Stimulated activated CD4-positive, alpha-beta T cell treated with anti-CD3 and anti-CD28 coated beads, Interleukin-15, amount 100 ng/mL, for 48 hours (primary cell): Measurements from ENCODE around the gene HPCAL1.

Source experiments
- DNase-seq, 2 donors: peaks; one replicate each; pipeline ENCODE4 v3.0.0-alpha.2; 2020; ENCODE audit warnings: low read depth in 2 of 2

HPCAL1 gene

DNA sequence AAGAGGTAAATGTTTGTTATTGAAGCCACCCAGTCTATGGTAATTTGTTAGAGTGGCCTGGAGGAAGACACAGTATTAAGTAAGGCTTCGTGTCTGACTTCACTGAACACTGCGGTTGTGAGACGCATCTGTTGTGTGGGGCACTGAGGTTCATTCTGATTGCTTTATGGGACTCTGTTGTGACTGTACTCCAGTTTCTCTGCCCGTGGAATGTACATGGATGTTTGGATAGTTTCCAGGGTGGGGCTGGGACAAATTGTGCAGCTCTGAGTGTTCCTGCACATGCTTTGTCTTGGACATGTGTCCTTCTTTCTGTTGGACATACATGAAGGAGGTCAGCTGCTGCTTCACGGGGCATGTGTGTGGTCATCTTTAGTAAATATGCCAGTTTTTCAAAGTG lies 86.9 kb downstream of the HPCAL1 start:
- DNase-seq: no peak

DNA sequence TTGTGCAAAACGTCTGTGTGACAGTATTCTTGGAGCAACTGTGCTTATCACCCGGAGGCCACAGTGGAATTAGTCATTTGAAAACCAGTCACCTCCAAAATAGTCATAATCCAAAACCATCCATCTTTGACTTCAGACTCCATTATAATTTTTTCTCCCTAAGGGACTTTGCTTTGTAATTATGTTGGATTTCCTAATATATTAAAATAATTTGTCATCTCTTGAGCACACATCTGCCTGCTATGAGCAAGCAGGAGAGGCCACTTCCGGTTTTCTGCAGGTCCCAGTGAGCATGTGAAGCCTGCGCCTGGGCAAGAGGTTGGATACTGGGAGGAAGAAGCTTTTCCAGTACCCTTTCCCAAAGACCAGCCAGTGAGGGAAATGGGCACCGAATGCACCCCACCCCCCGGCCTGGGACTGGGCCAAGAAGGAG lies 87.7 kb downstream of the HPCAL1 start:
- DNase-seq: no peak

DNA sequence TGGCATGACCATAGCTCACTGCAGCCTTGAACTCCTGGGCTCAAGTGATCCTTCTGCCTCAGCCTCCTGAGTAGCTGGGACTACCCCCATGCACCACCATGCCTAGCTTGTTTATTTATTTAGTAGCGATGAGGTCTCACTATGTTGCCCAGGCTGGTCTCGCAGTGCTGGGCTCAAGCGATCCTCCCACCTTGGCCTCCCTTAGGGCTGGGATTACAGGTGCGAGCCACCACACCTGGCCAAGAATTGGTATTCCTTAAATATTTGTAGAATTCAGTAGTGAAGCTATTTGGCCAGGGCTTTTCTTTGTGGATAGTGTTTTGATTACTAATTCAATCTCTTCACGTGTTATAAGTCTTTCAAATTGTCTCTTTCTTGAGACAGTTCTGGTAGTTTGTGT lies 89.4 kb downstream of the HPCAL1 start:
- no peak for DNase-seq

DNA sequence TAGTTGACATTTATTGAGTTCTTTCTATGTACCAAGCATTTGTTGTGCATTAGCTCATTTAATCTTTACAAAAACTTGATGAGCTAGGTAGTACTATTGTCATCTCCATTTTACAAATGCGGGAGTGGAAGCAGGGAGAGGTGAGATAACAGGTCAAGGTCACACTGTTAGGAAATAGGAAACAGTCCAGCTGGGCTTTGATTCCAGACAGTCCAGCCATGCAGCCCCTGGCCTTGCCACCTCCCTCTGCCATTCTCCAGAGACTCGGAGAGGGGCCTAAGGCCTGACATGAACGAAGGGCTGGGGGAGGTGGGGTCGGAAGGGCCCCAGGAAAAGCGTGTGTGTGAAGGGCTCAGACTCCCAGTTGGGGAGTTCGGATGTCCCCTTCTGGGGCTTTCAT lies 89.8 kb downstream of the HPCAL1 start:
- DNase-seq: no peak

DNA sequence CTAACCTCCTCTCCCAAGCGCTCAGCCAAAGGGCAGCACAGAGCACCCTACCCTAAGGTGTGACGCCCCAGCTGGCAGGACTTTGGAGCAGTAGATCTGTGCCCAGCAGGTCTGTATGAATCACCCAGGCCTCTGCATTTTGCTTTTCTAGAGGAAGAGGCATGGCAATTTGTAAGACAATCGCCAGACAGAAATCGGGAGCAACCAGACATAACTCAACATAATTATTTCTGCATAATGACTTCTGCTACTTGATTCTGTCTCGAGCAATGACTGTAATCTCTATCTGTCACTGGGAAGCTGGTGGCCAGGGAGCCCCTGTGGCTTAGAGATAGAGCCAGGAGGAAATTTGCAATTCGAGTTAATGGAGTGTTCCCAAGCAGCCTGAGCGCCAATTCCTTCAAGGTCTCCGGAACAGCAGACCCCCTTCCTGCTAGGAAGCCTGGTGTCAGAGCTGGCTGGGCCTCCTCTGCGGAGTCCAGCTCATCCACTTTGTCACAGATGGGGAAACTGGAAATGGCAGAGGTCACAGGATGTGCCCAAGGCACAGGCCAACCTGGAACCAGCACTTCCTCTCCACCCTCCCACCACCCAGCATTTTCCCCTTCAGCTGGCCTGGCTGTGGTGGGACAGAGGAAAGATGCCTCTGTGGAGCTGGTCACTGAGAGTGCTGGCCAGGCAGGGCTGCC lies 90.4 kb downstream of the HPCAL1 start:
- no peak for DNase-seq

DNA sequence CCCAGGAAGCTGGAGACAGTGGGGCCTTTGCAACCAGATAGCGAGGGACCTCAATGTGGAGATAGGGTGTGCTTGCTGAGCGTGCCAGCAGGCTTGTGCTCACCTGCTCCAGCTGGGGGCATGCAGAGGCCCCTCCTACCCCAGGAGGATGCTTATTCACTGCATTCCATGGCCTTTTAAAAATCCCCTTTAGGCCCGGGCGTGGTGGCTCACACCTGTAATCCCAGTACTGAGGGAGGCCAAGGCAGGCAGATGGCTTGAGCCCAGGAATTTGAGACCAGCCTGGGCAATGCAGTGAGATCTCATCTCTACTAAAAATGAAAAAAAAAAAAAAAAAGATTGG lies 90.9 kb downstream of the HPCAL1 start:
- no peak for DNase-seq

DNA sequence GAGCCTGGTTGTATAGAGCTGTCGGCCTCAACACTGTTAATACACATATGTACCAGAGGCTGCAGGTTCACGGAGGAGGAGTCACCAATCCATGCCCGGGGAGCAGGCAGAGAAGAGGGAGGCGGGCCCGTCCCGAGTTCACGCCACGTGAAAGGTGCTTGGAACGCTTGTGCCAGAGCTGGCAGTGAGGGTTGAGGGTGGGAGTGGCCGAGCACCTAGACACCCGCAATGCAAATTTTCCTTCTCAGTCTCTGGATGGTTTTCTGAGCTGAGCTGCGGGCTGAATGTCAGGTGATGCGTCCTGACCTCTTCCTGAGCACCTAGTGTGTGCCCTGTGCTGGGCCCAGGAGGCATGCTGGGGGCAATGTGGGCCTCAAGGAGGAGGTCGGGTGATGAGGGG lies 93.2 kb downstream of the HPCAL1 start:
- no peak for DNase-seq

DNA sequence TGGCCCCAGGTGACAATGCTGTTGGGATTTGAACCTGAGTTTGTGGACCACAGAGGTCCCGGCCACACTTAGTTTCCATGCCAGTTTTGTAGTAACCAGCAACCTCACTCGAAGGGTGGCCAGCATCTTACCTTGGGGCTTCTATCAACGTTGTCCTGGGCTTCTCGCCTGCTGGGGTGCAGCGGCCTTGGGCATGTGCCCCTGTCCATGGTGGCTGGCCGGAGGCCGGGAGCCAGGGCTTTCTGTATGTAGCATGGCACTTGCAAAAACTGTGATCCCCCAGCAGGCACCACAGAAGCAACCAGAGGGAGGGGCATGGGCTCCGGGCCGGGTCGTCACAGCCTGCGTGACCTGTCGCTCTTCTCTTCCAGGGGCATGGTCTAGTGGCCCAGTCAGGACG lies 93.8 kb downstream of the HPCAL1 start:
- no peak for DNase-seq

DNA sequence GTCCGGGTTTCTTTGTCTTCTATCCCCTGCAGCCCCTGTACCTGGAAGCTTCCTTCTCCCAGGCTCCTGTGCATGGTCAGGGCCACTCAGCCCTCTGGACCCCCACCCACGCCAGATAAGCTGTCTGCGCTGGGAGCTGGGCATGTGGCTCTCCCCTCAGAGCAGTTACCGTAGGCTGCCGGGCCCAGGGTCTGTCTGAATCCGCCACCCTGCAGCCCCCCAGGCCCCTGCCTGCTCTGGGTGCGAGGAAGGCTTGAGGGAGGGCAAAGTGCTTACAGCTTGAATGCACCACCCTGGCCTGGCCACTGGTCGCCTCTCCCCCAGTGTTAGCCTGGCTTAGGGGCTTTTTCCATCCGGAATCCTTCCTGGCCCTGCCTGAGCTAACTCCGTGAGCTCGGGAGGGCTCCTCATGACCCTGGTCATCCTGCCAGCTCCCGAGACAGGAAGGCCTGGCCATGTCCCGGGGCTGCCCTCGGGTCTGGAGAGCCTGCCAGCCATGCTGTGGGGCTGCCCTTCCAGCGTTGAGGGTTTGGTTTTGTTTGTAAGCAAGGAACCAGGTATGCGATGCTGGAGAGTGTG lies 94.7 kb downstream of the HPCAL1 start:
- DNase-seq: no peak

DNA sequence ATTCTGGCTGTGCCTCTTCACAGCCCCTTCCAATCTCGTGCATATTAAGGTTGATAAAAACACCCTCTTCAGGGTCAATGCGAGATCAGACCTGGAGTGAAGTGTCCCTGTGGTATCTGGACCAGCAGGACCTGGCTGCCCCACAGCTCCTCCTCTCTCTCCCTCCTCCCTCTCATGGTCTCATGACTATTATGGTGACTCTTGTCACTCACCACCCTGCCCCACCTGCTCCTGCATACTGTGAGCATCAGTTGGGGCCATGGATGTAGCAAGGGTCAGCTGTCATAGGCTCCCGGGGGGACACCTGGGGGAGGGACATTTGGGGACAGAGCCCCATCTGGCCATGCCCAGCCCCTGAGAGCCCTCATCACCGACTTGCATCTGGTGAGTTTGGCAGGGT lies 95.2 kb downstream of the HPCAL1 start:
- no peak for DNase-seq

DNA sequence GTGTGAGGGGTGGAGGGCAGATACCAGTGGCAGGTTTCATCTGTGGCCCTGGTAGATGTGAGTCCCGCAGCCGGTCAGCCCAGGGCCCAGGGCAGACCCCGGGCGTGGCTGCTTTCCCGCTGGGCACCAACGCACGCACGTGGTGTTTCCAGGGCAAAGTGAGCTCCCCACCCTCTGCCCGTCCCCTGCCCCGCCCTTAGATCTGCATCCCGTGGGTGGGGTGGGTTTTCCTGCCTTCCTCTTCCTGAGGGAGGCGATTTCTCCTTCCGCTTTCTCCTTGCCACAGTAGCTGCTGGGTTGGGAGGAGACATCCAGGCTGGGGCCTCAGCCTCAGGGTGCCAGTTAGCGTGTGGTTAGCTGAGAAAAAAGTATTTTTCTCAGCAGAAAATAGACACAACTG lies 95.8 kb downstream of the HPCAL1 start:
- no peak for DNase-seq

DNA sequence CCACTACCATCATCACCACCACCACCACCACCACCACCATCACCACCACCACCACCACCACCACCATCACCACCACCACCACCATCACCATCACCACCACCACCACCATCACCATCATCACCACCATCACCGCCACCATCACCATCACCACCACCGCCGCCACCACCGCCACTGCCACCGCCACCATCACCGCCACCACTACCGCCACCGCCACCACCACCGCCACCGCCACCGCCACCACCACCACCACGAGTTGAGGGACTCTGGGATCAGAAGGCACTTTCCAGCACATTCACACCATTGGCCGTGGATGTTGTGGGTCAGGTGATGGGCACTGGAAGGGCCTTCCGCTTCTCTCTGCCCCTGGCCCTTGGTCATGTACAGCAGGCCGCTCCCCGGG lies 96.7 kb downstream of the HPCAL1 start:
- no peak for DNase-seq

DNA sequence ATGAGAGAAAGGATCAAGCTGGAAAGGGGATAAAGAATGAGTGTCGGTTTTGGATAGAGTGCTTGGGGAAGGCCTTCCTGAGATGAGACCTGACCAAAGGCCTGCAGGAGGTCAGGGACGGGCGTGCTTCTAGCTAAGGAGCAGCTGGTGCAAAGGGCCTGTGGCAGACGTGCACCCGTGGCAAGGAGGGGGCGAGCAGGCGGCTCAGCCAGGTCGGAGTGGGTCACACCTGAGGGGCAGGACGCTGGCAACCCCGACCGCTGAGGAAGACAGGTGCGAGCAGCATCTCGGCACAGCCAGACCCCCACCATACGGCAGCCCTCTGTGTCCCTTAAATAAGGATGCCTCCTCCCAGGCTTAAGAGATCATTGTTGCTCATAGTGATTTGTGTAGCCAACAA lies 97.3 kb downstream of the HPCAL1 start:
- DNase-seq: no peak

DNA sequence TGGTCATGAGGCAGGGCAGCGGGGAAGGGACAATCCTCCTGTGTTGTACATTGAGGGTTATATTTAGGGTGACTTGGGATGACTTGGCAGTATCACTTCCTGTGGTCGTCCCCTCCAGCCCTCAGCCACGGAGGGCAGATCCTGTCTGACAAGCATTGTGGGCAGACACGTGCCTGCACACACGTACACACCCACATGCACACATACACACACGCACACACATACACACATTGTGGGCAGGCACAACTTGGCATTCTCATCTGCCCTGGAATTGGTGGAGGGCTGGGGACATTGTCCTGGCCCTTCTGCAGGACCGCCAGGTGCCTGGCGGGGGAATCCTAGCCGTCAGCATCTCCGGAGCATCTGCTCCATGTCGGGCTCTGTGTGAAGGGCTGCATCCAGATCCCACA lies 97.9 kb downstream of the HPCAL1 start:
- DNase-seq: peak; percentile 47 to 55

DNA sequence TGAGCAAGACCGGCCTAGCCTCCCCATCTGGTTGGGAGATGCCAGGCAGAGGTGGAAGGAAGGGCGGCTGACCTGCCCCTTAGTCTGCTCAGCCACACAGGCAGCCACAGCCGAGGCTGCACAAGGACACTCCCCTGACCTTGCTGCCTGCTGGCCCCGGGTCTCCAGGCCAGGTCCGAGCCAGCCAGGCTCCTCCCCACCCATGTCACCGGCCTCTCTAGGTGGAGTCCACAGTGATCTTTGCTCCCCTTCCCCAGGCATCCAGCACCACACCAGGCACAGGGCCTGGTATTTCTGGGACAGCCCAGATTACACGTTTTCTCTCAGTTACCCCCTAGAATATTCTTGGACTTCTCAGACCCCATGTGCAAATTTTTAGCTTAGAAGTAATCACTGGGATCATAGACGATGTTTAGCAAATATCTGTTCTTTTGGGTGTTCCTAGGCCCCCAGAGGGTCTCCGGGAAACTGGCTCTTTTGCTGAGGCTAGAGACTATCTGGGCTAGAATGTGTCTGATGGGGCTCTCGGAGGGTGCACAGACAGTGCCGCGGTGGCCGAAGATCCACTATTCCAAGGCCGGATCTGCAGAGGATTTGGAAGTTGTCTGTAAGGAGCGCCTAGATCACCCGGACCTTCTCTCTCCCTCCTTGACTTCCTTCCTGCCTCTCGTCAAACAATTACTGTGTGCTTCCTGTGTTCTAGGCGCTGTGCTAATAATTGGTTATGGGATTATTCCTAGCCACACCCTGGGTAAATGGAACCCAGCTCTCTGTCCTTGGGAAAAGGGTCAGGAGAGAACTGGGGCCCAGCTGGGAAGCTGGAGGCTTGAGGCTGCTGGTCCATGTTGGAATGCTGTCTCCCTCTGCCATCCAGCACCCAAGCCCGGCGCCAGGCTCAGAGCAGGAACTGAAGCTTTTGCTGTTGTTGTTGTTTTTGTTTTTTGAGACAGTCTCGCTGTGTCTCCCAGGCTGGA lies 98.6 kb downstream of the HPCAL1 start:
- DNase-seq: no peak

DNA sequence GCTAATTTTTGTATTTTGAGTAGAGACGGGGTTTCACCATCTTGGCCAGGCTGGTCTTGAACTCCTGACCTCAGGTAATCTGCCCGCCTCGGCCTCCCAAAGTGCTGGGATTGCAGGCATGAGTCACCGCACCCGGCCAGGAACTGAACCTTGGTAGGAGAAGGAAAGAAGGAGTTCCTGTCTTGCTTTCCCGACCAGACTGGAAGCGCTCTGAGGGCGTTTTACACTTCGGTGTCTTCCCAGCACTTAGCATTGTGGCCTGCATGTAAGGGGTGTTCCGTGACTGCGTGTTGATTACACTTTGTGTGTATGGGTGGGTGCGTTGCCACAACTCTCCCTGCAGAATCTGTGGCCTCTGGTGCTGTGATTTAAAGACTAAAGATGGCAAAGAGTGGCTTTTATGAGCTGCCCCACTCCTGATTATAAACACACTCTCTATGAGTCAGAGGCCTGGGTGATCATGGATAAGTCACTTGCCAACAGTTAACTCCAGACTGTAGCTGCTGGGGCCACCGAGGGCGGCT lies 99.4 kb downstream of the HPCAL1 start:
- no peak for DNase-seq

DNA sequence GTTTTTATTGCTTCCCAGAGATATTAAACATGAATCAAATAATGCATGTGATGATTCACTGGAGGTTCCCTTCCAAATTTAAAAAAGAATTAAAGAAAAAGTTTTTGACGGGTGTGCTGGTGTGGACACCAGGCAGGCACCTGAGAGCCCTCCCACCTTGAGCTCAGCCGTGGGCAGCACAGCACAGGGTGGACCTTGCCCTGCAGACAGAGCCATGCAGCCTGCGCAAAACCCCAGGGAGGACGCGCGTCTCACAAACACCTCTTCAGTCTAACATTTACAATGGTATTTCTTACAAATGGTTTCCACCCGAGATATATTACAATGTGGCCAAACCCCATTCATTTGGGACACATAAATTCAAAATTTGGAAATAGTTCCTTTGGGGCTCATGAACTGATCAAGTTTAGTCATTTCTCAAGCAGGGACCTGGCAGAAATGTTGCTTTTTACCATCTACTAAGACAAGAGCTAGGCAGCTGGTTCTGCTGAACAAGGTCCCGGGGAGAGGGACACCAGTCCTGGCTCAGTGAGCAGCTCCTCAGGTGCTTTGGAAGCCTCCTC lies 100.0 kb downstream of the HPCAL1 start:
- no peak for DNase-seq

DNA sequence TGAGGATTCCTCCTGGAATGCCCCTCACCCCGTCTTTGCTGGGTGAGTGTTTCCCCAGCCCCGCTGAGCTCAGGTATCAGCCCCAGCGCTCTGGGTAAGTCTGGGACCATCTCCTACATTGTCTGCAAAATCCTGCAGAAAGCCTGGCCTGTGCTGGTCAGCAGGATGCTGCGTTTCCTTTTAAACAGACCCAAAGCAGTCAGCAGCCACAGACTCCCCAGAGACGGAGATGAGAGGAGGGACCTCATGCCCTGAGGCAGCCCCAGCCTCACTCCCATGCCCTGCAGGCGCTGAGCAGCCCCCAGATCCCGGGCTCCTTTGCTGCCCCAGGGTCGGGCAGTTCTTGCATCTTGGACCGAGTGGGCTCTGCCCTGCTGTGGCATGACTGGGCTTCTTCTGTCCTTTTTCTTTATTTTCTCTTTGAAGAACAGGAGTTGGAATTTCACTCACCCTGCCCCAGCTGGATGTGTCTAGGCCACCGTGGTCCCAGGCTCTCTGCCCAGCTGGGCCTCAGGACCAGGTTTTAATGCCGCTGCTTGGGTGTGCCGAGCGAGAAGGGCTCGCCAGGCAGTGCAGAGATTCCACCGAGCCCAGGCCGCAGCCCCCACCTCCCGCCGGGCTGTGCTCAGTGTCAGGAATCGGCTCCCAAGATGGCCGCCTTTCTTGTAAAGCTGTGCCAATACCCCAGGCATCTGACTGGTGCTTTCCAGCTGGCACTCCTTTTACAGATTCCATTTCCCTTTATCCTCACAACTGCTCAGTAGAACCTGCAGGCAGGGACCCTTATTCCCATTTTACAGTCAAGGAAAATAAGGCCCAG lies 101.8 kb downstream of the HPCAL1 start:
- DNase-seq: no peak

DNA sequence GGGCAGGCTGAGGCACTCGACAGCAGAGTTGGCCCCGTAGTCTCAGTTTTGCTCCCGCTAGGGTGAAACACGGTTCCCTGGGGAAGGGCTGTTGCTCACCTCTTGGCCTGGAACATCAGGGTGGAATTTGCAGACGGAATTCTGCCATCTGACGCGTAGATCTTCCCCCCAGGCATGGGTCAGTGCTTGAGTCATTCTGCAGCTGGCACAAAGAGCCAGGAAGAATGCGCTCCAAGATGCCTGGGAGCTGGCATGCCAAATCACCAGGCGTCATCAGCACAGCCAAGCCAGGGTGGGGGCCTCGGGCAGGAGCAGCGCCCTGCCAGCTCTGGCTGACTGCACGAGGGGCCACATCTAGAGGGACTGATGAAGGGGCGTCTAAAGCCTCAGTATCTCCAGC lies 102.7 kb downstream of the HPCAL1 start:
- DNase-seq: no peak

DNA sequence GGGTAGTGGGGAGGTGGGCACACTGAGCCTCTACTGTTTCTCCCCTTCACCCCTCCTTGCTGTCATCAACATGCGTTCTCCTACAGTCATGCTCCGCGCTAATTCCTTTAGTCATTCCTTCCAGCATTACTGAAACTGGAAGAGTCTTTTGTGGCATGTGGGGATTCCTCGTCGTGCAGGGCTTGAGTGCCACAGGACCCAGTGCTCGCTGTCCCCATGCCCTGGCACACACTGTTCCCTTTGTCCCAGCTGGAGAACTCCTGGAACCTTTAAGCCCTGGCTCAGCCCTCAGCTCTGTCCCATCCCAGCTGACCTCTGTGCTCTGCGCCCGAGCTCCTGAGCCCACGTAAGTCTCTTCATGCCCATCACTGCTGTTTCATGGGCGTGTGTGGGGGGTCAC lies 103.3 kb downstream of the HPCAL1 start:
- no peak for DNase-seq

DNA sequence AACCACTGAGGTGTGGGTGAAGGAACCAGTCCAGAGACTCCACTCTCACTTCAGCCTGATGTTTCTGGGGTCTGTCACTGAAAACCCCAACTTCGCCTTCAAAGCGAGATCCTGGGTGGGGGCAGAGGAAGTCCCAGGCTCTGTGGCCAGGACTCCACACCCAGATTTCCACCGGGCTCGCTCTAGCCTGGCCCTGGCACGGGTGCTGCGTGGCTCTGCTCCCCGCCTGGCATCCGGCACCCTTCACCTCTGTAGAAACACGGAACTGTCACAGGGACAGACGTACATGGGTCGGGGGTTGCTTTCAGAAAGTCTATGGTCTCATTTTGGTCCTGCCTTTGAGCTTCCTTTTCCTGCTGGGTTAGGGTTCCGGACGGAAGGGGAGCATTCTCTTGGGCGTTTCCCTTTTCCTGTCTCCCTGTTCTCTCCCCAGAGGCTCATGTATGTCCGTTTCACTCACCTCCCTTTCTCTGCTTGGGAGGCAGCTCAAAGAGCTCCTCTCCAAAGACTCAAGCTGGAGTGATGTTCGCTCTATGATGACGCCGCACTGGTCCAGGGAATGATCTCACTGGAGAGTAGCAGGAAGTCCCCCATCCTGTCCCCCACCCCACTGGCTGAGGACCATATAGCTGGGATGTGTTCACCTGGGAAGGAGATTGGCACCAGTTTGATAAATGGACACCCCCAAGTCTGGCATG lies 103.9 kb downstream of the HPCAL1 start:
- DNase-seq: no peak
